MM.1S (cell line): ENCODE results near the gene PRKCB.

Source experiments
- CTCF ChIP-seq: fragments of 300-600 bp; sonication (generic); IDR thresholded peaks from 2 replicates; pipeline ENCODE4 v1.5.1; 2016; ENCODE audit warnings: antibody characterized with exemption, low read length, mixed read lengths
- EZH2 ChIP-seq: fragments of 300-600 bp; sonication (generic); optimal IDR thresholded peaks from 2 replicates; pipeline ENCODE3; 2017; ENCODE audit warnings: low read depth, mild to moderate bottlenecking, antibody characterized with exemption, low read length, mixed read lengths
- EZH2phosphoT487 ChIP-seq: fragments of 300-600 bp; sonication (generic); IDR thresholded peaks from 2 replicates; pipeline ENCODE4 v1.6.1; 2018; ENCODE audit warnings: antibody characterized with exemption, low read length

GRCh38 chr16:24035127-24035842 lies 199.5 kb downstream of the PRKCB start:
- TF ChIP-seq CTCF: no peak
- no peak for TF ChIP-seq EZH2
- TF ChIP-seq EZH2phosphoT487: no peak
